Fibroblast of mammary gland (primary cell): ENCODE data around the gene FRMD1.

Experiments used
- DNase-seq: peaks from one replicate; pipeline ENCODE4 v3.0.0-alpha.2; 2010; ENCODE audit warnings: low read depth
- H3K4me3 ChIP-seq: 2 replicates; pipeline ENCODE4 v1.5.1; 2011; ENCODE audit warnings: low read depth, mild to moderate bottlenecking, low read length, moderate library complexity; ENCODE audit not compliant: control insufficient read depth
- TF ChIP-seq, protein P1 (sequence below): conservative IDR thresholded peaks from 2 replicates; pipeline ENCODE4 v1.5.1; 2011; ENCODE audit warnings: low read depth, low read length, inconsistent platforms; ENCODE audit not compliant: control insufficient read depth, insufficient read depth

The FRMD1 gene

DNA sequence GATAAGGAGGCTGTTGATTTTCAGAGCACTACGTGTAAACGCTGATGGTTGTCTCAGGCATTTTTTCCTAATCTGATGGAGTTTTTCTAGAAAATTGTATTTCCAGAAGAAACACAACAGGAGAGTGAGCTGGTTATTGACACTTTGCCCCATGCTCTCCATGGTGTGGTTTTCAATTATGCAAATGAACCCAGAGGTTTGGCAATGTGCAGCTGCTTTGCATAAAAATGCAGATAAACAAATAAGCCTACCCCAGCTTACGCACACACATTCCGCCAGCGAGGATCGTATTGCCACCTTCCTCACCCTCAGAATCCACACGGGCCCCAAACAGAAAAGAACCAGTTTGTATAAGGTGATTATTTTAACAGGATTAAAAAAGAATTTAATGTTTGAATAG, 45.1 kb upstream of the FRMD1 start:
- TF ChIP-seq, protein P1, sequence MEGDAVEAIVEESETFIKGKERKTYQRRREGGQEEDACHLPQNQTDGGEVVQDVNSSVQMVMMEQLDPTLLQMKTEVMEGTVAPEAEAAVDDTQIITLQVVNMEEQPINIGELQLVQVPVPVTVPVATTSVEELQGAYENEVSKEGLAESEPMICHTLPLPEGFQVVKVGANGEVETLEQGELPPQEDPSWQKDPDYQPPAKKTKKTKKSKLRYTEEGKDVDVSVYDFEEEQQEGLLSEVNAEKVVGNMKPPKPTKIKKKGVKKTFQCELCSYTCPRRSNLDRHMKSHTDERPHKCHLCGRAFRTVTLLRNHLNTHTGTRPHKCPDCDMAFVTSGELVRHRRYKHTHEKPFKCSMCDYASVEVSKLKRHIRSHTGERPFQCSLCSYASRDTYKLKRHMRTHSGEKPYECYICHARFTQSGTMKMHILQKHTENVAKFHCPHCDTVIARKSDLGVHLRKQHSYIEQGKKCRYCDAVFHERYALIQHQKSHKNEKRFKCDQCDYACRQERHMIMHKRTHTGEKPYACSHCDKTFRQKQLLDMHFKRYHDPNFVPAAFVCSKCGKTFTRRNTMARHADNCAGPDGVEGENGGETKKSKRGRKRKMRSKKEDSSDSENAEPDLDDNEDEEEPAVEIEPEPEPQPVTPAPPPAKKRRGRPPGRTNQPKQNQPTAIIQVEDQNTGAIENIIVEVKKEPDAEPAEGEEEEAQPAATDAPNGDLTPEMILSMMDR = no peak
- DNase-seq = no peak
- no peak overlapping the region for H3K4me3 ChIP-seq

DNA sequence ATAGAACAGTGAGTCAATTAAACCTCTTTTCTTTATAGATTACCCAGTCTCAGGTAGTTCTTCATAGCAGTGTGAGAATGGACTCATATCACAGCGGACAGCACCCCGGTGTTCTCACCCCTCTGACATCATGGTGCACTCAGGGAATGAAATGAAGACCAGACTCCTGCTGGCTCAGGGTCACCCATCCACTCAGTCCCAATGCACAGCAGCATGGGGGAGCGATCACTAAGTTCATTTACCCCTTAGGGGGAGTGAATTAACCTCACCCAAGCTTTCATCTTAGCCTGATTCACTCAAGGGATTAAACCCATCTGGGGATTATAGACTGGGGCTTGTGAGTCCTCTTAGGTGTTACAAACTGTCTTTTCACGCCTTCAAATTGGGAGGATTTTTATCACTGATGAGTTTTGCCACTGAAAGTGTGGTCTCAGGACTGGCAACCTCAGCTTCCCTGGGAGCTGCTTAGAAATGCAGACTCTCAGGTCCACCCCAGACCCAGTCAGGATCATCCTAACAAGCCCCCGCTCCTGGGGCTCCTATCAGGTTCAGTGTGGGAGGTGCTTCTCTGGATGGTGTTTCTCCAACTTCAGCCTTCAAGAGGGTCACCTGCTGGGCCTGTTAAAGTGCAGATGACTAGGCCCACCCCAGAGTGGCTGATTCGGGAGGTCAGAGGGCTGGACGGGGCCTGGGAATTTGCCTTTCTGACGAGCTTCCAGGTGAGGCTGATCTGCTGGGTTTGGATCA, 44.3 kb upstream of the FRMD1 start:
- TF ChIP-seq, protein P1 = no peak
- H3K4me3 ChIP-seq = no peak overlapping the region
- DNase-seq = no peak

DNA sequence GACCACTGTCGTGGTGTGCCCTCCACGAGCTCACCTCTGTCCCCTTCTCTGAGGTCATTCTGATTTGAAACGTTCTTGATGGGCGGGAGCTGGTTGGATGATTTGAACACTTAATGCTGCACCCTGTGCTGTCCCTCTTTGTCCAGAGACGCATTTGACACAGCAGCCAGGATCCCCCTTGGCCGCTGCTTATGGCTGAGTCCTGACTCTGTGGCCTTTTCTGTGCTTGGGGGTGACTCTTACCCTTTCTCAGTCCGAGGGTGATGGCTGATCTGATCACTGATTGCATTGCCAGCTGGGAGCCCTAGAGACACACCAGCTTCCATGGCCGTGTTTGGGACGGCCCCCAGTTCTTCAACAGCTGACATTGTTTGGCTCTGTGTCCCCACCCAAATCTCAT, 43.5 kb upstream of the FRMD1 start:
- TF ChIP-seq, protein P1 = no peak
- H3K4me3 ChIP-seq = no peak overlapping the region
- DNase-seq = no peak

DNA sequence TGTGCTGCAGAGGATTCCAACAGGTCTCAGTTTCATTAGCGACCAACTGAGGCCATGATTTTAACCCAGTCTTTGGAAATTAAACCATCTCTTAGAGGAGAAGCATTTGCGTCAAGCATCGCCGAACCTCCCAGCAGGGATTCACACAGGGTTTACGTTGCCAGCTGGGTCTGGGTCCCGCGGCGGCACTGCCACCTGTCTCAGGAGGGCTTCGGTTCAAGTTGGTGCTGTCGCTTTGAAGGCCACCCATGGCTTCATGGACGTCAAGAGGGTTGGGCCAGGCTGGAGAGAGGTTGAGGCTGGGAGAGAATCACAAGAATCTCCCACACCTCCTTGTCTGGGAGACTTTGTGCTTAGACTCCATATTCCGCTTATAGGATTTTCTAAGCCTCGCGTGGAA, 43.0 kb upstream of the FRMD1 start:
- TF ChIP-seq, protein P1 = no peak
- H3K4me3 ChIP-seq = no peak overlapping the region
- no peak for DNase-seq

DNA sequence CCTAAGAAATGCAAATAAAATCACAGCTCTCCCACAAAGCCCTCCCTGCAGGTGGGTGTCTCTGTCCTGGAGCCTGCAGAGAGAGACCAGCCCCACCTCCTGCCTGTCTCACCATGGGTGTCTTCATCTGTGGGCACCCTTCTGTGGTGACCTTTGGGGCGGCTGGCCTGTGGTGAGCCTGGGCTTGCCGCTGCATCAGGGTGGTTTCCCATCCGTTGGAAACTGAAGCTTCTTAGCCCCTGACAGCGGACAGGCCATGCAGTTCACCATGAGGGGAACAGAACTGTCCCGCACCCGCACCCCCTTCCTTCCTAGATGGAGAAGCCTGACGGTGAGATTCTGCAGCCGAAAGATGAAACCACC, 42.3 kb upstream of the FRMD1 start:
- TF ChIP-seq, protein P1 = no peak
- no peak overlapping the region for H3K4me3 ChIP-seq
- no peak for DNase-seq

GRCh38 chr6:168120390-168121302, 41.6 kb upstream of the FRMD1 start:
- H3K4me3 ChIP-seq = no peak overlapping the region
- DNase-seq = no peak
- TF ChIP-seq, protein P1 = no peak
